ENCODE results near the gene PPIL1. TPM values are rescaled to one million over a fixed set of nuclear protein-coding genes. Genes with fewer than 3 reads are reported as not detected.

Gene PPIL1
- total RNA-seq, 1 donor from 2014 or later, result 36.6 TPM

DNA sequence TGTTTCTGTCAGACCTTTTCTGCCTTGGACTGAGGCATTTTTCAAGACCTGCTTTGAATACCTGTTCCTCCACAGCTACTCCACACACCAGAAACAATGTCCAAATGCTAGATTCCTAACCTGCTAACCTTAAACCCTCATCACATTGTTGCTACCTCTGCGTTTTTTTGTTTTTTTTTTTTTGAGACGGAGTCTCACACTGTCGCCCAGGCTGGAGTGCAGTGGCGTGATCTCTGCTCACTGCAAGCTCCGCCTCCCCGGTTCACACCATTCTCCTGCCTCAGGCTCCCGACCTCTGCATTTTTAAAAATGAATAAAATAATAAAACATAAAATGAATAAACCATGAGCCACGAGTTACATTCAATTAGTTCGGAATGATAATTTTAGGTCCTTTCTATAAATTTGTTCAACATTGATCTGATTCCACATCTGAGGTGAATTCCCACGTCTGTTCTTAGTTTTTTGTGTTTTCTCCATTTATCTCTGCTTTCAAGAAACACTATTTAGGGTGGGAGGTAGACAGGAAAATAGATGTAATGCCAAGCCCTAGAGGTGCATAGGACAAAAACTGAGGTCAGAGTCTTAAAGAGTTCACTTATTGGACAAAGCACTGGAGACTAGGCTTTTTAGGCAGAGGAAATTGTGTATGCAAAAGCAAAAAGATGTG lies 12.5 kb upstream of the PPIL1 start:
- FAIRE-seq, result no peak
- peak overlapping the region; percentile 86 for H3K4me2 ChIP-seq (ENCODE audit: low read length)
- H4K20me1 ChIP-seq (ENCODE audit: insufficient read depth, low read length), result peaks cover 11% of the 10 kb centered on the region
- no peaks in the 10 kb centered on the region for H3K36me3 ChIP-seq (ENCODE audit: insufficient read depth, low read length)
- H3K27me3 Mint-ChIP-seq (ENCODE audit: low read depth, unreplicated experiment), result no peaks in the 10 kb centered on the region
- no peaks in the 10 kb centered on the region for H3K9me3 Mint-ChIP-seq (ENCODE audit: unreplicated experiment)
- no peak for DNase-seq (ENCODE audit: low read depth)
- peaks cover 6% of the 10 kb centered on the region for H3K4me1 Mint-ChIP-seq (ENCODE audit: low read depth, unreplicated experiment)
- peak overlapping the region; percentile 88 for H3K9ac ChIP-seq (ENCODE audit: low read length)
- peaks cover 4% of the 10 kb centered on the region for H3K36me3 Mint-ChIP-seq (ENCODE audit: low read depth, unreplicated experiment)
- peak overlapping the region; percentile 78 for H3K4me3 ChIP-seq (ENCODE audit: insufficient read depth, low read depth, low read length)
- peaks cover 44% of the 10 kb centered on the region for H3K79me2 ChIP-seq (ENCODE audit: insufficient read depth, low read length)
- no peak overlapping the region for H2AFZ ChIP-seq (ENCODE audit: low read depth, low read length)
- TF ChIP-seq CTCF (IDR thresholded peaks at IDR 0.05; ENCODE audit: insufficient read depth, low read depth, low read length), result no peak
- TF ChIP-seq EZH2 (IDR thresholded peaks at IDR 0.05; ENCODE audit: insufficient read depth, low read length), result no peak
- H3K4me3 Mint-ChIP-seq (ENCODE audit: unreplicated experiment), result peak overlapping the region; percentile 96
- no peak overlapping the region for H3K27ac ChIP-seq (ENCODE audit: low read depth, low read length)
- H3K9me3 ChIP-seq (ENCODE audit: insufficient read depth, low read depth, low read length), result no peaks in the 10 kb centered on the region
- peak overlapping the region; percentile 70 for H3K27ac Mint-ChIP-seq (ENCODE audit: unreplicated experiment)
- no peaks in the 10 kb centered on the region for H3K27me3 ChIP-seq (ENCODE audit: insufficient read depth, low read length)
- H3K4me1 ChIP-seq (ENCODE audit: insufficient read depth, low read length), result peaks cover 7% of the 10 kb centered on the region

DNA sequence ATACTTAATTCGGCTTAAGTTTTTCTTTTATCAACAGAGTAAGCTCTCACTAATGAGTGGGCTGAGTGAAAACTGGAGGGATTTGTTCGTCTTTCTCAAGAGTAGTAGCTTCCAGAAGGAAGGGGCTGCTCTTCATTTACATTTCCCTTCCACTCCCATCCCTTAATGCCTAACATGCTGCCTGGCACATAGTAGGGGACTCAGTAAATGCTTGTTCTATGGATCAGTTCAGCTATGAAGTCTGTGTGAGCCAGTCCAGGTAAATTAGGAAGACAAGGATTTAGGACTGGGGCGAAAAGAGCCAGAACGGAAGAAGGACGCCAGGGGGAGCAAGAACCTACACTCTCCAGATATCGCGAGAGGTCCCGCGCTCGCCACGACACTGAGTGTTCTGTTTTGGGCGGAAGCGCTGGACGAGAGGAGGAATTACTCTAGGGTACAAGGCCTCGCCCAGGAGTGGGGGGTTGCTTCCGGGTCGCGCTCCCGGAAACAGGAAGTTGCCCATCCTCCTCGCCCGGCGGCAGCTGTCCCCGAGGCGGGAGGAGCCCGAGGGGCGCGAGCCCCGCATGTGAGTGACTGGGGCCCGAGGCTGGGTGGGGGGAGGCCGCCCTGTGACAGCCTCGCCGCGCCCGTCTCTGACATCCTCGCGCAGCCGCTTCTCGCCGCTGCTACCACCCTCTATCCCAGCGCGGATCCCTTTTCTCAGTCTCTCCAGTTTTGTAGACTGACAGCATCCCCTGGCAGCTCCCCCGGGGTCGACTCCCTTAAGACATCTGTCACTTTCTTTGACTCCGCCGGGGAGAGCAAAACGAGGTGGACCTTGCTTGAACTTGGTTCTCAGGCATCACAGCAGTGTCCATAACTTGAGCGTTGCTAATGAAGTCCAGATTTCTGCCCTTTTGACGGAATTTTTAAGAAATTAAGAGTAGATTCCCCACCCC lies 11.1 kb upstream of the PPIL1 start, which contains the start of gene C6orf89:
TSS of gene C6orf89 (plus strand) at position 492 of the 941 bp plus-strand sequence. CDS start 13,493 bp downstream, outside the sequence.
- Histone ChIP-seq H4K20me1 (ENCODE audit: insufficient read depth, low read length) (peaks cover 6% of the 10 kb centered on the region), H3K4me3 (ENCODE audit: insufficient read depth, low read depth, low read length) (peak within 1 kb of the TSS; percentile 78), H3K36me3 (ENCODE audit: insufficient read depth, low read length) (no peaks in the 10 kb centered on the region), H3K4me2 (ENCODE audit: low read length) (peak within 1 kb of the TSS; percentile 86), H2AFZ (ENCODE audit: low read depth, low read length) (peak within 1 kb of the TSS; percentile 98), H3K4me1 (ENCODE audit: insufficient read depth, low read length) (peaks cover 7% of the 10 kb centered on the region), H3K9ac (ENCODE audit: low read length) (peak within 1 kb of the TSS; percentile 88), H3K27ac (ENCODE audit: low read depth, low read length) (peak within 1 kb of the TSS; percentile 69), H3K27me3 (ENCODE audit: insufficient read depth, low read length) (no peaks in the 10 kb centered on the region), H3K79me2 (ENCODE audit: insufficient read depth, low read length) (peaks cover 44% of the 10 kb centered on the region), H3K9me3 (ENCODE audit: insufficient read depth, low read depth, low read length) (no peaks in the 10 kb centered on the region)
- H3K27me3 Mint-ChIP-seq (ENCODE audit: low read depth, unreplicated experiment), result no peaks in the 10 kb centered on the region
- peak within 1 kb of the TSS; percentile 89 for H3K27ac Mint-ChIP-seq (ENCODE audit: unreplicated experiment)
- no peak for FAIRE-seq
- TF ChIP-seq EZH2 (IDR thresholded peaks at IDR 0.05; ENCODE audit: insufficient read depth, low read length), result no peak
- peak; percentile 73 for TF ChIP-seq CTCF (IDR thresholded peaks at IDR 0.05; ENCODE audit: insufficient read depth, low read depth, low read length)
- H3K36me3 Mint-ChIP-seq (ENCODE audit: low read depth, unreplicated experiment), result no peaks in the 10 kb centered on the region
- peak within 1 kb of the TSS; percentile 96 for H3K4me3 Mint-ChIP-seq (ENCODE audit: unreplicated experiment)
- no peaks in the 10 kb centered on the region for H3K9me3 Mint-ChIP-seq (ENCODE audit: unreplicated experiment)
- H3K4me1 Mint-ChIP-seq (ENCODE audit: low read depth, unreplicated experiment), result peaks cover 6% of the 10 kb centered on the region
- DNase-seq (ENCODE audit: low read depth), result peak; percentile 90
